NCI-H82 treated with DMSO at 0.1 percent for 48 hours (cell line): ENCODE data around the gene NHSL2.

ENCODE experiments used
- DNase-seq: peaks from one replicate; lab custom pipeline; 2025; ENCODE audit not compliant: unreplicated experiment; lab: John Stamatoyannopoulos, UW

NHSL2 gene

GRCh38 chrX:72126539-72127140, 216.0 kb downstream of the NHSL2 start:
- DNase-seq = peak; percentile 77

DNA sequence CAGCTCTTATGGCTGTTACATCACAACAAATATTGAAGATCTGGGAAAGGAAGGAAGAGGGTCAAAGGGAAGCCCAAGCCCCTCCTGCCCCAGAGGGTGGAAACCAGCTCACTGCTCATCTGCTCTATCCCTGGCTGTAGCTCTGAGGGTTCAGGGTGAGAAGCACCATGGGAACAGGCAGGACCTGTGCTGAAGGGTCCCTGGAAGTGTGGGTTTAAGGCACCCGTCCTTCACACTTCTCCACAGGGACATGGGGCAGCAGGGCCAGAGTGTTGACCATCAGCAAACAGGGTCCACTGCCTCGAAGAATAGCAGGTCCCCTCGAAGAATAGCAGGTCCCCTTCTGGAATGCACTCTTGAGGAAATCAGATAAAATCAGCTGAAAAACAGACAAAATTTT, 216.7 kb downstream of the NHSL2 start:
- no peak for DNase-seq

- DNase-seq = no peak
Observed at GRCh38 chrX:72128183-72128834, 217.7 kb downstream of the NHSL2 start.

GRCh38 chrX:72128881-72129280, 218.2 kb downstream of the NHSL2 start:
- no peak for DNase-seq

DNA sequence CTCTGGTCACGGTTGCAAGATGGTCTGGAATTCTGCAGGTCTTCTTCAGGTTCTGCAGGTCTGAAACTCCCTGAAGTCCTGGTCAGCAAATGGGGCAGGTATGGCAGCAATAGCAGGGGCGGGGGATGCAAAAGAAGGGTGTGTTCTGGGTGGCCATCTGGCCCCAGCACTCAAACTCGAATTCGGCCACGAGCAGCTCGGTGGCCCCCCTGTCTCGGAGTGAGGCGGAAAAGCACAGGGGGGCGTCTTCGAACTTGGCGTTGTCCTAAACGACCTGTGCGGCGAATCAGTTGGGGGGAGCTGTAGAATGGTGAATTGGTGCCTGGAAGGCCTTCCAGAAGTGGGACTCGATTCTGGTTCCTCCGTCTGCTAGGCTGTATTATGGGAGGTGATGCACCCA, 219.0 kb downstream of the NHSL2 start:
- DNase-seq = no peak

DNA sequence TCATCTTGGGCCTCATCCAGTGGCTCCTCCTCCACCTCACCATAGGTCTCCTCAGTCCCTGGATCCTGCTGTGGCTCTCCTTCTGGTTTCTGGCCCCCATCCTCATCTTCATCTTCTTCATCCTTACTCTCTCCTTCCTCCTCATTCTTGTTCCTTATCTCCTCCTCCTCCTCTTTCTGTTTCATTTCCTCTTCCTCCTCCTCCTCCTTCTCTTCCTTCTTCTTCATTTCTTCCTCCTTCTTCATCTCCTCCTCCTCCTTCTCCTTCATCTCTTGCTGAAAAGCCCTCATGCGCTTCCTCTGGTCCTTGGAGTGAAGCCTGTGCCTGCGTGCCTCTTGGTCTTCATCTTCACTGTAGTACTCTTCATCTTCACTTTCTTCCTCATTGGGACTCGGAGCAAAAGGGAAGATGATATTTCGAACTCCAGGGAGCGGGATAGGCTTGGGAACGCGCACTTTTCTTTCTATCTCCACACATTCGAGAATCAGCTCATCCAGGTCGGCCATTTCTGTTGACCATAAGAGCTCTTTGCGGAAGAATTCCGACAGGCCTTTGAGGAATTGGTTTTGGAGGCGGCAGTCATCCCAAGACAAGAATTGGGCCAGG, 219.6 kb downstream of the NHSL2 start:
- DNase-seq = no peak

DNA sequence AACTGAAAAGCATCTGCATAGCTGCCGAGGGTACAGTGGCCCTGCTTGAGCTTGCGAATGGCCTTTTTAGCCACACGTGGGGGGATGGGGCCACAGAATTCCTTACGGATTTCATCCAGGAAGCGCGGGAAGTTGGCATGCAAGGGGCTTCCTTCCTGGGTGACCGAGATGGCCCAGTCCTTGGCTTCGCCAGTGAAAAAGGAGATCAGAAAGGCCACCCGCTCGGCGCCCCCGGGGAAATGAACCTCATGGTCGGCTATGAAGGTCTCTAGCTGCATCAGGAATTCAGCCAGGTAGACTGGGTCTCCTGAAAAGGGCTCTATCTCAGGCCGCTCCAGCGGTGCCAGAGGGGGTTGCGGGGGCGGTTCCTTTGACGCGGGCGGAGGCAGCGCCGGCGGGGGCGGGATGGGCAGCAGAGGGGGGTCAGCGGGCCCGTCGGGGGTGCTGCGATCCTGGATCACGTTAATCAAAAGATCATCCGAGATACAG, 220.2 kb downstream of the NHSL2 start:
- DNase-seq = no peak

DNA sequence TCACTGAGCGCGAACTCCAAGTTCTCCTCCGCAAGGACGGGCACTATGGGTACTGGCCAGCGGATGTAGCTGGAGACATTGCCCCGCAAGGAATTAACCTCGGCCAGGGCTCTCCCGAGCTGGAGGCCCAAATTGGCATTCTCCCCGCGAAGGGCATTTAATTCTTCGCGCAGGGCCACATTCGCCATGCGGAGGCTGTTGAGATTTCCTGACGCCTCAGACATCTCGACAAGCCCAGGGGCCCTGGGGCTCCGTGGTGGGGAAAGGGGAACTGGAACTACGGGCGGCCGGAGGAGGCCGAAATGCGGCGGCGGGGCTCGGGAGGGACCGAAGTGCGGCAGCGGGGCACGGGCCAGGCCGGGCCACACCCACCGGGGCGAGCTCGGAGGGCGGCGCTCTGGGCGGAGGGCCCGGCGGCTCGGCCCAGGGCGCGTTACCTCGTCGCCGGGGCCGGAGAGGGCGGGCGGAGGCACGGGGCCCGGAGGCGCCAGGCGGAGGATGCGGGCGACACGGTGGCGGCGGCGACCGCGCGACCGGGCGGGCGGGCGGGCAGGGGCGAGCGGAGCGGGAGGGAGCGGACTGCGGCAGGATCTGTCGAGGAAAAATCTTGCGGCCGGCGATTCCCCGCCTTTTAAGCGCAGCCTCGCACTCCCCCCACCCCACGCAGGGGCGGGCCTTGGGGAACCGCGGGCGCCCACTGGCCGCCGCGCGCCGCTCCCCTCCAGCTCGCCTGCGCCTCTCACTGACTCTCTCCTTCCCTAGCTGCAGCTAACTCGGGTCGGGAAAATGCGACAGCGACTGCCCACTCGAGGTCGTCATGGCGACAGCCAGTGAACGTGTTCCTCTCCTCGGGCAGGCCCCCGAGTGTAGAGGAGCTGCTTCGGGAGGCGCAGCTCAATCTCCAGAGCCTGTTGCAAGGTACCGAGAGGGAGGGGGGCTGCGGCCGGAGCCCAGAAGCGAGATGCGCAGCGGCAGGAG, 221.0 kb downstream of the NHSL2 start, which contains the start of gene RTL5:
Gene RTL5, minus strand, starts transcription at position 599 of the 978 bp plus-strand sequence.
- peak; percentile 57 for DNase-seq

GRCh38 chrX:72132456-72132855, 221.8 kb downstream of the NHSL2 start:
- DNase-seq = no peak

DNA sequence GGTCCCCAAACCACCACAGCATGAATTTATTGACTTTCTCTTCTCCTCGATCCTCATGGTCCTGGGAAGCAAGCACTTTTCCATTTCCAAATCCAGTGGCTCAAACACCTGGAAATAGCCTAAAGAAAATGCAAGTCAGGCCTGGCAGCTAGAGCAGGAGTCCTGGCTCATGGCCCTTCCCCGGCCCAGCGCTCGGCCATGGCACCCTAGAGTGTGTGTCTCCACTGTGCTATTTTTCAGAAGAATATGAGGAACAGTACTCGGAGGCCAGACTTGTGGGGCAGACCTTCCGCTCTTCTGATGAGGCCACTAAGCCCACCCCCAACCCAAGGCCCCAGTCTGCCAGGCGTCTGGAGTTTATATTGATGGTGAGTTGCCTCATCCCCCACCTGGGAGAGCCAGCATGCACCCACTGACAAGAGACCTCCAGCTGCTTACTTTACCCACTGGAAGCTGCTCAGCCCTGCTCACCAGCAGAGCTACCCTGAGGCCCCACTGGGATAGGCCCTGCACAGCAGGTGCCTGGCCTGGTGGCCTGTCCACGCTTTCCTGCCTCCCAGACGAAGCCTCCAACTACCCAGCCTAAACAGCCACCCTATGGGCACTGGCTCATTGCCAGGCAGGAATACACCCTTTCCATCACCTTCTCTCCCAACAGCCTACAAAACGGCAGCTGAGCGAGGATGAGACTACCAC, 223.4 kb downstream of the NHSL2 start:
- no peak for DNase-seq

DNA sequence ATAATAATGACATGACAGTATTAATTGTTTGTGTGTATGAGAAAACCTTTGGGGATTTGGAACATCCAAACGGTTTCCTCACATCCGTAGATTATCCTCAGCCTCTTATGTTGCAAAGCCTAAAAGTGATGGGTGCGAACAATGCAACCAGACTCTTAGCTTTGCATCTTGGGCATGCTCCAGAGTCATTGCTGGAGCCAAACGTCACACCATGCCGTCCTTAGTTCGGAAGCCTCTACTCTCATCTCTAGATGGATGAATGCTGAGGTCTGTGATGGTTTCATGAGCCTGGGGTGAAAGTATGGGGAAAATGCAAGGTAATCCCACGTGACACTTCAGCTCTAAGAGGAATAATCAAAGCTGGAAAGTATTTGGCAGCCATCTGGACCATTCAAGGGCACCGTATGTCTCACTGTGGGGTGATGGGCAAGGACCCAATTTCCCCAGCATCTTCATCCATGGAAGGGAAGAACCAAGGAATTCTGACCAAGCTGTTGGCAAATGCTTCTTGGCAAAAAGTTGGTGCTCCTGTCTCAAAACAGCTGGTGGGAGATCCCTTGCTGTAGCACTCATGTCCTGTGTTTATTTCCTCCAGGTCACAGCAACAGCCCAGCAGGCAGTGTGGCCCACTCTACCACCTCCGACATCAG, 227.3 kb downstream of the NHSL2 start:
- DNase-seq = no peak

- DNase-seq = no peak
Observed at GRCh38 chrX:72139538-72139937, 228.9 kb downstream of the NHSL2 start.

GRCh38 chrX:72141372-72142004, 230.8 kb downstream of the NHSL2 start:
- no peak for DNase-seq

DNA sequence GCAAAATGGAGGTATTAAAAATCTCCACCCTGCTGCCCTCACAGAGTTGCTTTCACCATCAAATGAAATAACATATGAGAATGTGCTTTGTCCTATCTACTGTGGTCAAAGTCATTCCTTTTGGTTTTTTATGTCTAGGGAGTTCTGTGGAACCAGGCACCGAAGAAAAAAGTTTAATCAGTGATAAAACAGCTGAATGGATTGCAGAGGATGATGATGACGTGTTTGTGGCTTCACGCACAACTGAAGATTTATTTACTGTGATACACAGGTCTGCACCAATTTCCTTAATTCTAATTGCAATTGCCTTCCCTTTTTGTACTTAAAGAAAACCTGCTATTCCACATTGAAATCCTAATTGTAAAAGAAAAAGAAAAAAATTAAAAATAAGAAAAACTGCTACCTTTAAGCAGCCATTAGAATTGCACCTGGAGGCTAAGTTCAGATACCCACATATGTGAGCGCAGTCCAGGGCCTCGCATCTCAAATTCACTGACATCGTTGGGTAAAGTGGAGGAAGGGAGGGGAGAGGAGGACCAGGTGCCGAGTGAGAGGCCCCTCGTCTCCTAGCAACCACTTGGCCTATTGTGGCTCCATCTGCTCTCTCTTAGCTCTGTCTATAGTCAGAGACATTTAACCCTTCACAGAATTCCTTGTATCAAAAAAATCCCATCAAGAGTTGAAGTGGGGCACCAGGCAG, 231.6 kb downstream of the NHSL2 start:
- DNase-seq = peak; percentile 79

- no peak for DNase-seq
Observed at GRCh38 chrX:72142794-72143608, 232.4 kb downstream of the NHSL2 start.

DNA sequence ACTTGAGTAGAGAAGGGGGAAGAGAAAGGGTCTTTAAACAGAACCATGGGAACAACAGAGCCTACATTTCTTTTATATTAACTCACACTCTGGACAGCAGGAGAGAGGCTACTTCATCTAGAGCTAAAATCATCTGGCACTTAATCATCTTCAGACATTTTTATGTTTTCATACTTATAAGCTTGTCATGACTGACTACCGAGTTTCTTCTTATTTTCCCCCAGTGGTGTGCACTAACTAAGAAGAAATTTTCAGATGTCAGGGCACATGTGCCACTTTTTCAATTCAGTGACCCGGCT, 232.9 kb downstream of the NHSL2 start:
- DNase-seq = no peak

GRCh38 chrX:72145181-72145580, 234.5 kb downstream of the NHSL2 start:
- DNase-seq = no peak

DNA sequence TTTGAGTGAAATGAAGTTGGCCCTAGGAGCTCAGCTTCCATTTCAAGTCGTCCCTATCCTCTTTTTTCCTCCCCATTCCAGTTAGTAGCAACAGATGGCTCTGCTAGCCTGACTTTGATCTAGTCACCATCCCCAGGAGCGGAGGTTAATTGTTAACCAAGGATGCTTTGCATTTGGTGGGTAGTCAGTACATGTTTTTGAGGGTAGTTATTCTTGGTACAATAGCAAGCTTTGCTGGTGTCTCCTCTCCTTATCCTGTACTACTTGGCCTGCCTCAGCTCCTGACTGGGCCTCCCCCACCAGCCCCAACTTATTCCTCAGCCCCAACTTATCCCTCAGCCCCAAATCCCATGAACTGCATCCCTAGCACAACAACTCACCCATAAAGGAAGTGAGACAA, 235.9 kb downstream of the NHSL2 start:
- DNase-seq = no peak
